Testis (tissue), 3 donors: ENCODE data around the gene TP73. TPM values are rescaled to one million over a fixed set of nuclear protein-coding genes. Genes with fewer than 3 reads are reported as not detected.

Experiments used
- DNase-seq: peaks from one replicate; pipeline ENCODE4 v3.0.0-alpha.2; 2019
- H3K27ac ChIP-seq, 2 donors: fragments of 200-600 bp; sonication (generic); one replicate each; pipeline ENCODE4 v1.5.1; 2019
- H3K27me3 ChIP-seq: fragments of 200-600 bp; sonication (generic); one replicate; pipeline ENCODE4 v1.5.1; 2019
- H3K36me3 ChIP-seq: fragments of 200-600 bp; sonication (generic); one replicate; pipeline ENCODE4 v1.5.1; 2017; ENCODE audit warnings: low read depth; ENCODE audit errors: missing control alignments
- H3K4me1 ChIP-seq: fragments of 200-600 bp; sonication (generic); one replicate; pipeline ENCODE4 v1.5.1; 2019
- H3K4me3 ChIP-seq, 2 donors: fragments of 200-600 bp; sonication (generic); one replicate each; pipeline ENCODE4 v1.5.1; 2017 to 2019
- H3K9me3 ChIP-seq: fragments of 200-600 bp; sonication (generic); one replicate; pipeline ENCODE4 v1.5.1; 2017
- CTCF ChIP-seq, 3 experiments: fragments of 450-650 bp in 2 of 3; fragments of 200-600 bp in 1 of 3; sonication (generic) in 1 of 3; IDR thresholded peaks; one replicate each; pipeline ENCODE4 v1.5.1; 2016 to 2019; ENCODE audit warnings: antibody characterized with exemption in 3 of 3, mild to moderate bottlenecking in 2 of 3, moderate library complexity in 1 of 3
- POLR2A ChIP-seq: fragments of 450-650 bp; IDR thresholded peaks from one replicate; pipeline ENCODE4 v1.6.1; 2017; ENCODE audit warnings: antibody characterized with exemption, mild to moderate bottlenecking, moderate library complexity
- WGBS, 2 donors: methylation state at CpG; one replicate each; pipeline ENCODE4 v1.1.5; 2018; 5-methylcytosine and 5-hydroxymethylcytosine counted together
- intact Hi-C: fragments of 100-400 bp; cut with DNase I; formaldehyde crosslinking; loops from one replicate; pipeline ENCODE4 v1.15.1; 2023; ENCODE audit warnings: low total_unique reads
- polyA plus RNA-seq: library from polyadenylated mRNA; stranded (reverse); fragments of 350-450 nt; fragmentation: Illumina TruSeq; extraction: RNeasy Lipid Tissue Mini Kit (QIAGEN cat#74804); gene quantifications from one replicate; pipeline ENCODE4 v1.2.3, GENCODE V29; 2014; ENCODE audit warnings: low read depth, low replicate concordance; ENCODE audit not compliant: insufficient read depth
- total RNA-seq, 2 donors: library from RNA; depleted of rRNA; stranded (reverse); fragments of >200 nt; gene quantifications; one replicate each; pipeline ENCODE4 v1.2.3, GENCODE V29; 2016

TP73 gene
- total and polyA plus RNA-seq, 3 donors from 2014 or later: 1.3 to 2.2 (median 1.5) TPM

DNA sequence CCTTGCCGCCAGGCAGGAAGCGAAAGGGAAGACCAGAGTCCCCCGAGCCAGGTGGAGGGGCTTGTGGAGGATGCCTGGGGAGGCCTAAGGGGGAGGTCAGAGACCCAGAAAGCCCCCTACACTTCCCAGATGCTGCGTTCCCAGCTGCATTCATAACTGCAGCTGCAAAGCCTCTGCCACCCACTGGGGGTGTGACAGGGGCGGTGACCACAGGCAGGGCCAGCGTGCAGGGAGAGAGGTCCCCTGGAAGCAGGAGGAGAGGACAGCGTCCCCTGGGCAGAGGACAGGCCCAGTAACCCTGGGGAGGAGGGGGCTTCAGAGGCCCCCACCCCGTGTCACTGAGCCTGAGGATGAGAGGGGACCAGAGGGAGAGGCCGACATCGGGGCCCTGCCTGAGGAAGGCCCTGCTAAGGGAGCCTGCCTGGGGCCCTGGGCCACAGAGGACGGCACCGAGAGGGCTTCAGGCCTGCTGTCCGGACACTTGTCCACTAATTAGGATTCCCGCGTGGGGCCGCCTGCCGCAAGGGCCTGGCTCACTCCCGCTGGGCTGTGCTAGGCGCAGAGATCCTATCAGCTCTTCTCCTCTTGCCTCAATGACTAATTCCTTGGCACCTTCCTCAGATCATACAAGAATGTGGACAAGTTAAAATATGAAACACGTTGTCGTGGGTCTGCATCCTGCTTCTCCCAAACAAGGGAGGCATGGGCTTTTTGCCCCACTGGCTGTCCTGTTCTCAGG is 50.8 kb downstream of the TP73 start:
- no peaks in the 10 kb centered on the region for H3K27me3 ChIP-seq
- intact Hi-C loops: no loop called here
- H3K9me3 ChIP-seq: no peaks in the 10 kb centered on the region
- H3K36me3 ChIP-seq: no peaks in the 10 kb centered on the region
- no peaks in the 10 kb centered on the region for H3K4me1 ChIP-seq
- no peak overlapping the region for H3K4me3 ChIP-seq
- 72% methylated on average over 18 to 21 of the region's 21 CpGs for WGBS, 2 donors
- no peak for DNase-seq
- TF ChIP-seq POLR2A (no peak), CTCF (IDR thresholded peaks at IDR 0.05) (no peak)
- no peak overlapping the region for H3K27ac ChIP-seq

DNA sequence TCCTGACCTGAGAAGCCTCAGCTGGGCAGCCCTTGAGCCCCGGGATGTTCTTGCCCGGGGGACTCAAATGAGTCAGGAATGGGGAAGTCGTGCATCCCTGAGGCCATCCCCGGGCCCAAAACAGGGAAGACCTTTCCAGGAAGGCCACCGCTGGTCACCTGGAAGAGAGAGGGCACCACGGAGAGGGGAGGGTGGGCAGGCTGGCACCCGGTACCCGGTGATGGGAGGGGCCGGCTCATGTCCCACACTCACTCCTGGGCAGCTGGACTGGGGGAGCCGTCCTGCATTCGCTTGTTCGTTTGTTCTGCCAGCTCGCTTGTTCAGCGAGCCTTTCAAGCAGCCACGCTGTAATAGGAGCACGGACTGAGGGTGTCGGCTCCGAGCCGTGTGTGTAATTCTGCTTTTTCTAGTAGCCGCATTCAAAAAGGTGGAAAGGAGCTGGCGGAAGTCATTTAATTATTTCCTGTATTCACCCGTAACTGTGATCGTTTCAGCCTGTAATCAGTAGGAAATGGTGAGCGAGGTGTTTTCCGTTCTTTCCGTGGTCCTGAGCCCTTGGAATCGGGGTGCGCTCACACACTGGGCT is 51.6 kb downstream of the TP73 start:
- Histone ChIP-seq H3K27ac (no peak overlapping the region), H3K36me3 (no peaks in the 10 kb centered on the region), H3K9me3 (no peaks in the 10 kb centered on the region), H3K27me3 (no peaks in the 10 kb centered on the region), H3K4me3 (no peak overlapping the region), H3K4me1 (no peaks in the 10 kb centered on the region)
- 75 to 86% methylated on average over 25 to 28 of the region's 28 CpGs for WGBS, 2 donors
- intact Hi-C loops: no loop called here
- TF ChIP-seq POLR2A (no peak), CTCF (IDR thresholded peaks at IDR 0.05) (no peak)
- DNase-seq: no peak

- TF ChIP-seq POLR2A (no peak), CTCF (IDR thresholded peaks at IDR 0.05) (no peak)
- intact Hi-C loops: no loop called here
- no peak overlapping the region for H3K4me3 ChIP-seq
- H3K4me1 ChIP-seq: no peaks in the 10 kb centered on the region
- no peaks in the 10 kb centered on the region for H3K36me3 ChIP-seq
- no peak for DNase-seq
- H3K9me3 ChIP-seq: no peaks in the 10 kb centered on the region
- 85 to 86% methylated on average over 12 to 19 of the region's 19 CpGs for WGBS, 2 donors
- no peaks in the 10 kb centered on the region for H3K27me3 ChIP-seq
- H3K27ac ChIP-seq: no peak overlapping the region
Measured at GRCh38 chr1:3705341-3705950, 53.1 kb downstream of the TP73 start.

DNA sequence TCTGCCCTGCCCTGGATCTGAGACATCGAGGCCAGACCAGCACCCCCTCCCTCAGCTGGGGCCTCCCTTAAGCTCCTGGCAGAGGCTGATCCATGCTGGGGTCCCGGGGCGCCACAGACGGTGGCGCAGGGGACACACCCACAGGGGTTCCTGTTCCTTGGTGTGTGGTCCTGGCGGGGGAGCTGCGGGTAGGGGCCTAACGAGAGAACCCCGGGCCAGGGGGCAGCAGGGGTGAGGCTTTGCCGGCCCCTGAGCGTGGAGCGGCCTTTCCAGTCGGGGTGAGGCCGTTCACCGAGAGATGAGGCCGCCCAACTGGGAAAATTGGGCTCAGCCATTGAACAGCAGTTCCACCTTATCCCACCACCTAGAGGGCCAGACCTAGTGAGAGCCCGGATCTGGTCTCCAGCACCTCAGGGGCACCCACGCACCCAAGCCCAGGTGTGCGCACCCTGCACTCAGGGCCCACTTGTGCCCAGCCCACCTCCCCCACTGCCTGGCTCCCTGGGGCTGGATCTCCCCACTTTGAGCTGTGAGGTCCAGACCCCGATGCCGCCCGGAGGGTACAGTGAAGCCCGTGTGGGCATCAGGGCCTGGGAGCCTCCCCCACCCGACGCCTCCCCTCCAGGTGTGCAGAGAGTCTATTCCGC is 54.5 kb downstream of the TP73 start:
- 83 to 85% methylated on average over 7 to 26 of the region's 26 CpGs for WGBS, 2 donors
- no peaks in the 10 kb centered on the region for H3K9me3 ChIP-seq
- H3K27me3 ChIP-seq: no peaks in the 10 kb centered on the region
- no peak overlapping the region for H3K27ac ChIP-seq
- no peak overlapping the region for H3K4me3 ChIP-seq
- H3K4me1 ChIP-seq: no peaks in the 10 kb centered on the region
- TF ChIP-seq CTCF (IDR thresholded peaks at IDR 0.05): no peak
- TF ChIP-seq POLR2A: no peak
- intact Hi-C loops: no loop called here
- no peaks in the 10 kb centered on the region for H3K36me3 ChIP-seq
- no peak for DNase-seq
